DND-41 (cell line): ENCODE results near the gene ST6GALNAC3.

ENCODE experiments used
- ATAC-seq: fragments of 200-7000 bp; cut with Tn5 transposase; 3 replicates; pipeline ENCODE4 v1.9.1; 2021; ENCODE audit warnings: low read depth; ENCODE audit not compliant: insufficient read depth
- DNase-seq: peaks from one replicate; pipeline ENCODE4 v3.0.0-alpha.2; 2020
- H2AFZ ChIP-seq: 2 replicates; pipeline ENCODE4 v1.6.0; 2012; ENCODE audit warnings: low read depth, low read length
- H3K27ac ChIP-seq: 2 replicates; pipeline ENCODE4 v1.5.1; 2012; ENCODE audit warnings: low read length, inconsistent platforms
- H3K27me3 ChIP-seq: fragments of 200-600 bp; sonication (generic); 2 replicates; pipeline ENCODE4 v1.6.0; 2012; ENCODE audit warnings: low read length, mild to moderate bottlenecking, inconsistent platforms; ENCODE audit not compliant: insufficient read depth, poor library complexity
- H3K36me3 ChIP-seq: 2 replicates; pipeline ENCODE4 v1.5.1; 2012; ENCODE audit warnings: low read length, inconsistent platforms; ENCODE audit not compliant: insufficient read depth
- H3K4me1 ChIP-seq: 2 replicates; pipeline ENCODE4 v1.5.1; 2012; ENCODE audit warnings: mild to moderate bottlenecking, low read length; ENCODE audit not compliant: insufficient read depth
- H3K4me2 ChIP-seq: 2 replicates; pipeline ENCODE4 v1.6.0; 2012; ENCODE audit warnings: mild to moderate bottlenecking, moderate library complexity, low read length, inconsistent platforms; ENCODE audit not compliant: insufficient read depth
- H3K4me3 ChIP-seq, 2 experiments: fragments of 200-600 bp in 1 of 2; shearing (Covaris generic) in 1 of 2; 2 replicates each; pipeline ENCODE4 v1.5.1; 2012 to 2016; ENCODE audit warnings: inconsistent platforms in 2 of 2, low read length in 2 of 2, mild to moderate bottlenecking in 2 of 2, low read depth in 1 of 2, moderate library complexity in 1 of 2
- H3K79me2 ChIP-seq: 2 replicates; pipeline ENCODE4 v1.6.0; 2012; ENCODE audit warnings: low read length, inconsistent platforms; ENCODE audit not compliant: insufficient read depth
- H3K9ac ChIP-seq: 2 replicates; pipeline ENCODE4 v1.6.0; 2012; ENCODE audit warnings: low read depth, mild to moderate bottlenecking, inconsistent platforms, low read length, moderate library complexity
- H3K9me3 ChIP-seq: 2 replicates; pipeline ENCODE4 v1.5.1; 2012; ENCODE audit warnings: low read length, moderate library complexity, mild to moderate bottlenecking, inconsistent platforms; ENCODE audit not compliant: insufficient read depth, severe bottlenecking
- H4K20me1 ChIP-seq: 2 replicates; pipeline ENCODE4 v1.6.0; 2012; ENCODE audit warnings: low read length; ENCODE audit not compliant: insufficient read depth
- EZH2 ChIP-seq: IDR thresholded peaks from 3 replicates; pipeline ENCODE4 v1.6.1; 2012; ENCODE audit warnings: borderline replicate concordance, low read depth, mild to moderate bottlenecking, moderate library complexity, low read length, inconsistent platforms; ENCODE audit not compliant: severe bottlenecking
- TF ChIP-seq, protein P1 (sequence below): IDR thresholded peaks from 2 replicates; pipeline ENCODE4 v1.5.1; 2012; ENCODE audit warnings: borderline replicate concordance, low read length, moderate library complexity, mild to moderate bottlenecking; ENCODE audit not compliant: poor library complexity, severe bottlenecking; ENCODE audit errors: extremely low read depth

Gene ST6GALNAC3

DNA sequence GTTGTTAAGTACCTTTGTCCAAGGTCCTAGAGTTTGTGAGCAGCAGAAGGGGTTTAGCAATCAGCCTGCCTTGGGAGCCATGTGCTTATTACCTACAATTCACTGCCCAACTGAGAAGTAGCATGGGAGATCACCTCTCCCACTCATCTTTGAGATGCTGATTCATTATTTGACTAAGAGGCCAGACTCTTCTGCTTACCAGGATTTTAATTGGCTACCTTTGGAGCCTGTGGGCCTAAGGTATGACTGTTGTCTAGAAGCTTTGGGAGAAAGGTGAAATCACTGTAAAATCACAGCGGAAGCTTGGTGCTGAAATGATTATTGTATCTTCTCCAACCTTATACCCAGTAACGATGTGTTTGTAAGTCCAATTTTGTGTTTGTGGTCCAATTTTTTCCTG, 213.4 kb downstream of the ST6GALNAC3 start:
- Histone ChIP-seq H3K9me3 (no peaks in the 10 kb centered on the region), H3K4me2 (no peak overlapping the region), H3K27me3 (no peaks in the 10 kb centered on the region), H3K27ac (no peak overlapping the region), H3K4me1 (no peaks in the 10 kb centered on the region), H3K4me3 (no peak overlapping the region), H4K20me1 (no peaks in the 10 kb centered on the region), H2AFZ (no peak overlapping the region), H3K9ac (no peak overlapping the region), H3K36me3 (no peaks in the 10 kb centered on the region), H3K79me2 (no peaks in the 10 kb centered on the region)
- ATAC-seq (no peak), DNase-seq (no peak)
- TF ChIP-seq, protein P1, sequence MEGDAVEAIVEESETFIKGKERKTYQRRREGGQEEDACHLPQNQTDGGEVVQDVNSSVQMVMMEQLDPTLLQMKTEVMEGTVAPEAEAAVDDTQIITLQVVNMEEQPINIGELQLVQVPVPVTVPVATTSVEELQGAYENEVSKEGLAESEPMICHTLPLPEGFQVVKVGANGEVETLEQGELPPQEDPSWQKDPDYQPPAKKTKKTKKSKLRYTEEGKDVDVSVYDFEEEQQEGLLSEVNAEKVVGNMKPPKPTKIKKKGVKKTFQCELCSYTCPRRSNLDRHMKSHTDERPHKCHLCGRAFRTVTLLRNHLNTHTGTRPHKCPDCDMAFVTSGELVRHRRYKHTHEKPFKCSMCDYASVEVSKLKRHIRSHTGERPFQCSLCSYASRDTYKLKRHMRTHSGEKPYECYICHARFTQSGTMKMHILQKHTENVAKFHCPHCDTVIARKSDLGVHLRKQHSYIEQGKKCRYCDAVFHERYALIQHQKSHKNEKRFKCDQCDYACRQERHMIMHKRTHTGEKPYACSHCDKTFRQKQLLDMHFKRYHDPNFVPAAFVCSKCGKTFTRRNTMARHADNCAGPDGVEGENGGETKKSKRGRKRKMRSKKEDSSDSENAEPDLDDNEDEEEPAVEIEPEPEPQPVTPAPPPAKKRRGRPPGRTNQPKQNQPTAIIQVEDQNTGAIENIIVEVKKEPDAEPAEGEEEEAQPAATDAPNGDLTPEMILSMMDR = no peak
- no peak for TF ChIP-seq EZH2

DNA sequence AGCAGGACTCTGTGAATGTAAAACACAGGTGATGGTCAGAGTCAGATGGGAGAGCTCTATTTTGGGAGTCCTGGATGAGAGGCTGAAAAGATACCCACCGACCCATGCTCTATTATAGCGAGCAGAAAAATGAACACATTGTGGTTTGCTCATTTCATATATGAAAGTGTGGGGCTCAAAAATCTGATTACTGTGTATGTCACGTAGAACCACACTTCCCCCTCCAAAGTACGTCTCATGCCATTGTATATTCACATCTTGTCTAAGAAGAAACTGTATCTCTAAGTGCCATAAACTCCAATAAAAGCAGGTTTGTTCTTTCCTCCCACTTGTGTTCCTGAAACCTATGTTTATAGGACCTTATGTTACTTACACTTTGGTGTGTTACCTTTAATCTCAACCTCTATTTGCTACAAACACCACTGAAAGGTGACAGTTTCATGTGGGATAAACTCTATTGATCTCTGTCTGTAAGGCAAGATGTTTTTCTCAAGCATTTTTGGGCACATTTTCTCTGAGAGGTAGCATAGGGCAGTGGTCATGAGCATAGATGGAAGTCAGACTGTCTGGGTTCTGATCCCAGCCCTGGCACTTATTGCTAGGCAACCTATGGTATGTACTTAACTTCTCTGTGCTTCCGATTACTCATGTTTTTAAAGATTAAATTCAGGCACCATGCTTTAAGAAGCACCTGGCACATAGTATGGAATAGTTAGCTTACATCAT, 214.4 kb downstream of the ST6GALNAC3 start:
- no peaks in the 10 kb centered on the region for H3K36me3 ChIP-seq
- DNase-seq (no peak), ATAC-seq (no peak)
- no peak overlapping the region for H3K4me2 ChIP-seq
- H2AFZ ChIP-seq = no peak overlapping the region
- no peaks in the 10 kb centered on the region for H3K9me3 ChIP-seq
- TF ChIP-seq, protein P1 = no peak
- no peak for TF ChIP-seq EZH2
- H3K27me3 ChIP-seq = no peaks in the 10 kb centered on the region
- H3K4me1 ChIP-seq = no peaks in the 10 kb centered on the region
- H3K4me3 ChIP-seq = no peak overlapping the region
- no peaks in the 10 kb centered on the region for H4K20me1 ChIP-seq
- H3K79me2 ChIP-seq = no peaks in the 10 kb centered on the region
- H3K9ac ChIP-seq = no peak overlapping the region
- H3K27ac ChIP-seq = no peak overlapping the region

DNA sequence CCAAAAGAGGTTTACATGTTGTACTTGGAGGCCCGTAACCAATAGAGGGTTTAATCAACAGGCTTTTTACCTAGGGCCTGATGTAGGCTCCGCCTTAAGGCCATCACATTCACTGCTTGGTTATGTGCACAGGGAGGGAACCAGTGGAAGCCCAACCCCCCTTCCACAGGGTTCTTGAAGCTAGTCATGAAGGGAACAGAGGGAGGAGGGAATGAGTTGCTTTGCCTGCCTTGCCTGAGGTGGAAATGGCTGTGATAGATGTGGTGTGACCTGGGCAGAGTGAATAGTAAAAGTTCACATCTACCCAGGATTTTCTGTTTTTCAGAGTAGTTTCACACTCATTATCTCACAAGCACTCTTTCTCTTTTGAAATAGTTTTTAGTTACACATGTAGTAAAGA, 215.1 kb downstream of the ST6GALNAC3 start:
- DNase-seq (no peak), ATAC-seq (no peak)
- H3K9ac ChIP-seq = no peak overlapping the region
- no peak overlapping the region for H3K27ac ChIP-seq
- no peak overlapping the region for H3K4me2 ChIP-seq
- no peak for TF ChIP-seq EZH2
- TF ChIP-seq, protein P1 = no peak
- H3K4me1 ChIP-seq = no peaks in the 10 kb centered on the region
- no peaks in the 10 kb centered on the region for H3K79me2 ChIP-seq
- no peak overlapping the region for H2AFZ ChIP-seq
- H4K20me1 ChIP-seq = no peaks in the 10 kb centered on the region
- H3K4me3 ChIP-seq = no peak overlapping the region
- no peaks in the 10 kb centered on the region for H3K27me3 ChIP-seq
- H3K36me3 ChIP-seq = no peaks in the 10 kb centered on the region
- H3K9me3 ChIP-seq = no peaks in the 10 kb centered on the region

DNA sequence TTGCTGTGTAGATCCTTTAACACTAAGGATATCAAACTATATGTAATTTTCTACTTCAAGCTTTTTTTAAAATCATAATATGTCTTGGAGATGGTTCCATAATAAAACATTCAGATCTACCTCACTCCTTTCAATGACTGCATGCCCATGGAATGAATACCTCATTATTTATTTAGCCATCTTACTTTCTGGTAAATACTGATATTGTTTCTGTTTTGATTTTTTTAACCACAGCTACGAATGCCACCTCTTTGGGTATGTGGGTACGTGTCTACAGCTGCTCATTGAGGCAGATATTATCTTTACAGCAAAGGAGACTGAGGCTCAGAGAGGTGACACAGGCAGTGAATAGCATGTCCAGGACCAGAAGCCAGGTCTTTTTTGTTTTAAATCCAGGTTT, 215.7 kb downstream of the ST6GALNAC3 start:
- Histone ChIP-seq H3K4me2 (no peak overlapping the region), H3K27me3 (no peaks in the 10 kb centered on the region), H3K27ac (no peak overlapping the region), H3K4me3 (no peak overlapping the region), H3K79me2 (no peaks in the 10 kb centered on the region), H3K36me3 (no peaks in the 10 kb centered on the region), H4K20me1 (no peaks in the 10 kb centered on the region), H3K9ac (no peak overlapping the region), H3K4me1 (no peaks in the 10 kb centered on the region), H2AFZ (no peak overlapping the region), H3K9me3 (no peaks in the 10 kb centered on the region)
- TF ChIP-seq EZH2 = no peak
- TF ChIP-seq, protein P1 = no peak
- ATAC-seq (no peak), DNase-seq (no peak)
